Kidney glomerular epithelial cell (primary cell): ENCODE measurements around the gene PPDPF.
"Not testable (repeated sequence)": the region's sequence is repeated elsewhere in the genome, so short reads cannot be mapped to it uniquely, and the experiment has no call there.

ENCODE experiments used
- DNase-seq: peaks from one replicate; lab custom pipeline; 2025; lab: John Stamatoyannopoulos, UW

The PPDPF gene, protein sequence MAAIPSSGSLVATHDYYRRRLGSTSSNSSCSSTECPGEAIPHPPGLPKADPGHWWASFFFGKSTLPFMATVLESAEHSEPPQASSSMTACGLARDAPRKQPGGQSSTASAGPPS

DNA sequence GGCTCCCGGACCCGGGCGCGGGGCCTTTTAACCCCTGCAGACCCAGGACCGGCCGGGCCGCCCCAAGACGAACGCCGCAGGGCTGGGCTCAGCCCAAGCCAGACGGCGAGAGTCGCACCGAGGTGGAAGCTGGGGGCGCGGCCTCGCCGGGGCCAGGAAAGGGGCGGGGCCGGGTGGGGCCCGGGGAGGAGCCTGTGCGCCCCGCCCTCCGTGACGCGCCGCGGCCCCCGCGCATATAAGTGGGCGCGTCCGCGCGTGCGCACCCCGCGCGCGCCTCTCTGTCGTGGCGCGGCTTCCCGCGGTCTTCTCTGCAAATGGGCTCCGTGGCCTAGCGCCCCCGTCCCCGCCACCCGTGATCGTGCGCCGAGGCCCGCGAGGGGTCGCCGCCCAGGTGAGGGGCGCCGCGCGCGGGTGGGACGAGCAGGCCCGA, at the start of gene PPDPF:
Gene PPDPF (plus strand): TSS at position 262 of the 430 bp plus-strand sequence. CDS start 544 bp downstream, outside the sequence.
- DNase-seq: peak; percentile 35

DNA sequence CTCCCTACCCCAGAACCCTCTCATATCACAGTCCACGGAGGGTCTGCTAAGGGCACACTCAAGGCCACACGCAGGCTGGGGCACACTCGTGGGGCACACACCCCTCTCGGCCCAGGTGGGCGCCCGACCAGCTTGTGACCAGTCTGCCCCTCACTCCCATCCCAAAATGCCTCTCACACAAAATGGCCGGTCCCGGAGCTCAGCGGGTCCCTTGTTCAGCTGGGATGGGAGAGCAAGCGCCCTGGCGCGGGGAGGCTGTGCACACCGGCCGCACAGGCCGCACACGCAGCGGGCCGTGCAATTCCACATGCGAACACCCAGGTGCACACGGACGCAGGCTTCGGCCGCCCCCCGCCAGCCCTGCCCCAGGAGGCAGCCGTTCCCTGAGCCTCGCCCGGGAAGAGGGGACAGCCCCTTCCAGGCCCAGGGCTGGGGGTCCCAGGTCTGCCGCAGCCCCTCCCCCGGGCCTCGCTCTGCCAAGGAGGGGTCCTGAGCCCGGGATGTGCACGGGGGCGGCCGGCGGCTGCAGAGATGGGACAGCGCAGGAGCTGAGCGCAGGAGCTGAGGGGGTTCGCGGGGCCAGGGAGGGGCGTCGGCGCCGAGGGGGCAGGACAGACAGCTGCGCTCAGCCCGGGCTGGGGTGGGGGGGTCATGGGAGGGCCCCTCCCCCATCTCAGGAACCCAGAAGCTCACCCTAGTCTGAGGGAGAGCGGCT, 49.4 kb upstream of the PPDPF start:
- DNase-seq: no peak

DNA sequence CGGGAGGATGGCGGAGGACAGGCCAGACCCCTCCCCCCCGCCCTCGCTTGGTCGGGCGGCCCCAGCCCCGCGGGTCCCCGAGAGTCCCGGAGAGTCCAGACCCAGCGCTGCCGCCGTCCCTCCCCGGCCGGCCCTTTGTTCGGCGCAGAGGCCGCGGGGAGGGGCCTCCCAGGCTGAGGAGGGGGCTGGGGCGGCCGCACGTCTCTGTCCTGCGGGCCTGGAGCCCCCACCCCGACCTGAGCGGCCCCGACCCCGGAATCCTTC, 48.9 kb upstream of the PPDPF start:
- DNase-seq: no peak

DNA sequence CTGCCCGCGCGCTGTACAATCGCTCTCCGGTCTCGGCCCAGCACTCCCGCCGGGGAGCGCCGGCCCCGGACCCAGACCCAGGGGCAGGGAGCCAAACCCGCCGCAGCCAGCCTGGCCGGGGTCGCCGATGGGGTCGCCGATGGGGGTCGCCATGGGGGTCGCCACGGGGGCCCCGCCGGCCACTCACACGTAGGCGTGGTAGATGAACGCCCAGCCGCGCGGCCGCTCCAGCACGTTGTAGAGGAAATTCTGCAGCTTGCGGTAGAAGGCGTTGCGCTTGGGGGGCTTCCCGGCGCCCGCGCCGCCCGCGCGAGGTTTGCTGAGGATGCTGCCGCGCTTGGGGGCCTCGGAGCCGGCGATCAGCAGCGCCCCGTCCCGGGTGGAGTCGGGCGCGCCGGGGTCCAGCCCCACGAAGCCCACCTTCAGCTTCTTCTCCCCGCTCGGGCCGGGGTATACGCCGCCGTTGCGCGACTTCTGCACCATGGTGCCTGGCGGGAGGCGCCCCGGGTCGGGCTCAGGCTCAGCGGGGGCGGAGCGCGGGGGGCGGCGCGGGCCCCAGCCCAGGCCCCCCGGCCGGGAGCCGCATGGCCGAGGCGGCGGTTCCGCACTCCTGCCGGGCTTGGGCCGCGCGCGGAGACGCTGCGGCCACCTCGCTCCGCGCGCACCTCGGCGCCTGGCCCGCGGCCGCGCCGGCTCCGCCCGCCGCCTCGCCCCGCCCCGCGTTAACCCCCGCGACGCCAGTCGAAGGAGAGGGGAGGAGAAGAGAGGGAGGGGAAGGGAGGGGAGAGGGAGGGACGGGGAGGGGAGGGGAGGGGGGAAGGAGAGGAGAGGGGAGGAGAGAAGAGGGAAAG, 48.4 kb upstream of the PPDPF start, which contains the start of gene KCNQ2:
Gene KCNQ2 (minus strand): TSS at position 675 of the 851 bp plus-strand sequence. CDS start 192 bp downstream, at position 483.
- no peak for DNase-seq

DNA sequence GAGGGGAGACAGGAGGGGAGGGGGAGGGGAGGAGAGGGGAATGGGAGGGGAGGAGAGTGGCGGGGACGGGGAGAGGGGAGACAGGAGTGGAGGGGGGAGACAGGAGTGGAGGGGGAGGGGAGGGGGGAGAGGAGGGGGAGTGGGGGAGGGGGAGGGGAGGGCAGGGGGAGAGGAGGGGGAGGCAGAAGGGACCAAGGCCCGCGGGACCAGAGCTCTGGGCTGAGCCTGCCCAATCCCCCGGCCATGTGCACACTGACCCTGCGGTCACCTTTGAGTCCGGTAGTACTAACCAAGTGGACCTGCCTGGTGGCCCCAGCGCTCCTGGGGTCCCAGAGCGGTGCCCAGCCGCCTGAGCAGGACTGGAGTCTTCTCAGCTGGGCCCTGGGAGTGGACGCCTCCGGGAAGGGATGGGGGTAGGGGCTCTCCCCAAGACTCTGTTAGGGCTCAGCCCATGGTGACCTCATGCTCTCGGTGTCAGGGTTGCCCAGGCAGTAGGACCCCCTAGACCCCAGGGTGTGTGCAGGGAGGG, 47.6 kb upstream of the PPDPF start:
- no peak for DNase-seq

DNA sequence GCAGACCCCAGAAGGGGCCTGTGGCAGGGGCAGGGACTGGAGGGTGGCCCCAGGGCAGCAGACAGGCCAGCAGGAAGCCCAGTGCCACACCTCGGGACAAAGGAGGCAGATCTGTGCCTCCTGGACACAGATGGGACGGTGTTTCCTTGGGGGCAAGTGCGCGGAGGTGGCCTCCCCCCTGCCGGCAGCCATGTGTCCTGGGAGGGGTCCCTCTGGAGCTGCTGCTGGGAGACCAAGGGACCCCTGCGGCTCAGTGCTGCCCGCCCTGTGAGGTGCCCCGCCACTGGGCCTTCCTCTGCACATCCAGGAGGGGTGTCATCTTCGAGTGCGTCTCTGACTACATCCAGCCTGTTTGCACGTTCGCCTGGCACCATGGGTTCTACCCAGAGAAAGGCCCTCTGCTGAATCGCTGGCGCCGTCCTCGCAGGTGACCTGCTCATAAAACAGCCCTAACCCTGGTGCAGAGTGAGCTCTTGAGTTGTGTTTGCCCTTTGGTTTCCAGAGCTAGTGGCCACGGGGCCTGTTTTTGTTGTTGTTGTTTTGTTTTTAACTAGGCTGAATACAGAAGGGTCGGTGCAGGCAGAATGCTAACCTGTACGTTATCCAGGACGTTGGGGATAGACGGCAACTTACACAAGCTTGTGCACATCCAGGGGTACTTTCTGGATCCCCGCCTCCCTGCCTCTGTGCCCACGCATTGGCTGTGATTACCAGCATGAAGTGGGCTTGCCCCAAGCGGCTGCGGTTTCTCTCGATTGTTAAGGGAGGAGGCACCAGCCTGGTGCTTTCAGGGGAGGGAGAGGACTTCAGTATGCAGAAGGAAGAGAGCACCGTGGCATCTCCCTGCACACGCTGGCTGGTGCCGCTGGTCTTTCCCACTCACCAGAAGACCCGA, 46.8 kb upstream of the PPDPF start:
- no peak for DNase-seq

DNA sequence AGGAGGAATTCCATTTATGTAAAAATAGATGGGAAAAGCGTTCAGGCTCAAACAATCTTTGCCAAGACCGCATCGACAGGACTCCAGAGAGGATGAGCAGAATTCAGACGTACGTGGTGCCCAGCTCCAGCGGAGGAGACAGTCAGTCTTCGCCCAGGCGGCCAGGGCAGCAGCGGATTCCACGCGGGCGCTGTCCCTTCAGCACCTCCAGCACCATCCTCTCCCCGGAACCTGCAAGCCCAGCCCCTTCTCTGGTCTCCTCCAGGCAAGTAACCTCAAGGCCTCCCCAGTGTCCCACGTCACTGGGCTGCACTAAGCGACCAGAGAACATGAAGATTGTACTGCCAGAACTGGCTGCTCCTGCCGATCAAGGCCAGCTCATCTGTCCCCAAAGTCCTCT, 45.4 kb upstream of the PPDPF start:
- DNase-seq: peak; percentile 10

DNA sequence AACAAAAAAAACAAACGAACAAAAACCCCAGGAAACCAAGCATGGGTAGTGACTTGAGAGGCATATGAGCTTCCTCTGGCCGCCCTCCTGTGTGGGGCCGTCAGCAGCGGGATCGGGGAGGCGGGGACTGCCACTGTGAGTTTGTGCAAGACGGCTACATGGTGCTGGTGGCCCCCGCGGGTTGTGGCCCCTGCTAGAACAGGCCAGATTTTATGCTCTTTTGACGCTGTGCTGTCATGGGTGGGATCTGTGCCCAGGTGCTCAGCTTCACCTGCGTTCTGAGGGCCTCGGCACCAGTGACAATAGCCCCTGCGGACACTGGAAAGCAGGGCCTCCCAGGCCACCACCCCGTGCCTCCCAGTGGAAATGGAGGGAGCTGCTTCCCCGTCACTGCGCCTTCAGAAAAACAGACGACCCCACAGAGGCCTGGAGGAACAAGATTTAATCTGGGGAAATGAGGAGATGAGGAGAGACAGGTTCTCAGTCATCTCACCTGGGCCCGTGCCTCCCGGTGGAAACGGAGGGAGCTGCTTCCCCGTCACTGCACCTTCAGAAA, 43.4 kb upstream of the PPDPF start:
- DNase-seq: no peak

DNA sequence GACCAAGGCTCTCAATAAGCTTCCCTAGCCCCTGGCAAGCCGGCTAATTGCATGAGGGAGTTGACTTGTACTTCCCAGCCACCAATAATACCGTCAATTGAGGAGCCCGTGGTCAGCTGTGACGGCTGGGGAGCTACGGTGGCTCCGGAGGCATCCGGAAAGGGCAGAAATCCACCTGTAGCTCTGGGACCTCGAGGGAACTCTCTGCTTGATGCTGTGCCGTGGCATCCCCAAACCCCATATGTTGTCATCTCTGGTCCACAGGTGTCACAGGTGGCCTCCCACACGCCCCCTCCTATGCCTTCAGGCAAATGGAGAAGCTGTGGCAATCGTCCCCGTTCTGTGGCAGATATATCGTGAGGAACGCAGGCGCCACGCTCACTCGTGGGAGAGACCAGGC, 42.6 kb upstream of the PPDPF start:
- DNase-seq: no peak

DNA sequence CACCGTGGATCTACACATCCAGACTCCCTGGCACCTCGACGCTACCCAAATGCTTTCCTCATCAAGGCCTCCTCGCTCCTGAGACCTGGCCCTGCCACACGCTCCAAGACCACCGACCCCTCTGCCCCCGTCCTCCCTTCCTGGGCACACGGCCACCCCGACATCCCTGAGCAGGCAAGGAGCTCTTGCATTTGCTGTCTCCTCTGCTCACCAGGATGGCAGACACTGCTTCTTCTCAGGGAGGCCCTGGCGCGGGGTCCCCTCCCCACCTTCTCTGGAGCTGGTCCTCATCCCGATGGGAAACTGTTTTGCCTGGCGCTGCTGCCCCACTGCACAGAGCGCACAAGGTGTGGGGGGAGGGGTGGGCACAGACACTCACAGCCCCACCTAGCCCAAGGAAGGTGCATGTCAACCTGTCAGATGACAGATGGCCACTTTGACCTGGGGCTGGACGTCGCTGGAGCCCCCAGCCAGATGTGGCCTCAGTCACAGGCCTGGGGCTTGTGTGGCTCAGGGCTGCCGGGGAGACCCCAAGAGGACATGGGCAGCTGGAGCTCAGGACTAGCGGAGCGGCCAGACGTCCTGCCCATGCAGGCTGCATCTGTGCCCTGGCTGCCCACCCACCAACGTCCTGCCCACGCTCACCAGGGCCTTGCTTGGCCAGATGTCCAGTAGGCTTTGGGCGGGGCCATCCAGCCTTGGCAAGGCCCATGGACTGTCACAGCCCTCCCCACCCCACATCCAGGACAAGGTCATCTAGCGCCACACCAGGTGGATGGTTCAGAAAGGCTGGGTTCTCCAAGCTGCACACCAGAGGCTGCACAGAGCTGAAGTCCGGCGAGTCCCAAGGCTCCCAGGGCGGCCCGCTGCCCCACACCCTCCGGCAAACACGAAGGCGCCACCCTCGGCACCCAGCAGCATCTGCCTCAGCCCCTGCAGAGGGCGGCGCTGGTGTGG, 41.9 kb upstream of the PPDPF start:
- DNase-seq: no peak

DNA sequence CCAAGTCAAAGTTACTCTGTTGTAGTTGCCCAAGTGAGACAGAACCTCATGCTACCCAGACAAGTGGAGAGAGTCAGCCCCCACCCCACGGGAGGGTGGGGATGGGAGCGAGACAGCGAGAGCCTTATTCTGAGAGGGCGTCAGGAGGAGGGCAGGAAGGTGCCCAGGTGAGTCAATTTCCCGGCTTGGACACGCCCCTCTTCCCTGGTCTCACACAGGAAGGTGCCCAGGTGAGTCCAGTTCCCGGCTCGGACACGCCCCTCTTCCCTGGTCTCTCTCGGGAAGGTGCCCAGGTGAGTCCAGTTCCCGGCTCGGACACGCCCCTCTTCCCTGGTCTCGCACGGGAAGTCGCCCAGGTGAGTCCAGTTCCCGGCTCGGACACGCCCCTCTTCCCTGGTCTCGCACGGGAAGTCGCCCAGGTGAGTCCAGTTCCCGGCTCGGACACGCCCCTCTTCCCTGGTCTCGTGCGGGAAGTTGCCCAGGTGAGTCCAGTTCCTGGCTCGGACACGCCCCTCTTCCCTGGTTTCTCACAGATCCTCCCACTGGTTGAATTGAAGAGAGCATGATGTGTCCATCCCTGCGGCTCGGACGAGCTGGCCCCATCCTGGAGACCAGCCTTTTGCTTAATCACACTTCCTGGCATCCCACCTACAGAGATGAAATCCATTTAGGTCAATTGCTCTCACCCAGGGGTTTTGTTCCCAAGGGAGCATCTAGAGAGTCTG, 40.7 kb upstream of the PPDPF start:
- not testable (repeated sequence) for DNase-seq

DNA sequence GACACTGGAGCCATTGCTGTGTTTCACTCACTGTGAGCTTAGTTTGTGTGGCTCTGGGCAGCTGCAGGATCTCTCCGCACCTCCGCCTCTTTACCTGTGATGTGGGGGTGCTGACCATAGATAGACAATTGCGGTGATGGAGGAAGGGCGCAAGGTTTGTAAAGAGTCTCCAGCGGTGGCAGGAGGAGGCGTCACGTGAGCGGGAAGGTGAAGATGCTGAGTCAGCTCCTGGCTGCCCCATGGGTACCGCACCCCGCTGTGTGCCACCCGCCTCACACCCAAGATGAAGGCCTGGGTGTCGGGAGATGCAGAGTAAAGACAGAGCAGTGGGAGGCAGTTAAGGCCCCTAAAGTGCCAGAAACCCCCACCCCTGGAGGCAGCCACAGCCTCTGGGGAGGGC, 39.1 kb upstream of the PPDPF start:
- DNase-seq: no peak

DNA sequence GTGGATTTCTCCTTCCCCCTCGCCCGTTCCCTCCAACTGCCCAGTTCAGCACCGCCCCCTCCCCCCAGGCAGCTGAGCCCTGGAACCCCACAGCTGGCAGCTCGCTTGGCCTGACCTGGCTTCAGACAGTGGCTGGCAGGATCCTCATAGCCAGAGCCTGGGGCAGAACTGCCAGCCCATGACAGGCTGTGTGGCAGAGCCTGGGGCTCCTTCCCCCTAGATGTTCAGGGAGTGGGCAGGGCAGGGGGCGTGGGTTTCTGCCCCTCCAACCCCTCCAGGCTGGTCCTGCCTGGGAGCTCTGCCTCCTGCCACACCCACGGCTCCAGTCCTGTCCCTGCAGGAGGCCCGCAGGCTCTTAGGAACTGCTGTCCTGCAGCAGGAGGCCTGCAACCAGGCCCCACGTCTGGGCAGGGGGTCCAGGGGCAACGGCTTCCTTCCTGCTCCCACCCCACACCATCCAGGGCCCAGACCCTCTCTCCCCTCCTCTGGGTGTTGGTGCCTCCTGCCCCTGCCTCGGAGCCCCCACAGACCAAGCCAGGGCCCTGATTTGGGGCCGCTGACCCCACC, 38.5 kb upstream of the PPDPF start:
- no peak for DNase-seq

DNA sequence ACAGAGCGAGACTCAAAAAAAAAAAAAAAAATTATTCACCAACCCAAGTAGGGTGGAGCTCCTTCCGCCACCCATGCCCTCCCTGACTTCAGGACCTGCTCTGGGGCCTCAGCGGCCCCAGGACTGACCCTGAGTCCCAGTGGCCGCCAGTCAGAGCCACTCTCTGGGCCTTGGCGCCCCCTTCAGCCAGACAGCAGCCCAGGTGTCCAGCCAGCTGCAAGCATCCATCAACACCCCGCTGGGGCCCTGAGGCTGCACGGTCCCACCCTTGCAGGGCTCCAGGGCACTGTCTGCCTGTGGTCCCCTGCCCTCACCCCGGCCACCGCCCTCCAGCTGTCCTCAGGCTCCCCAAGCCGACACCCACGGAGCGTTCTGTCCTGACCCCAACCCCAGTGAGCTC, 36.7 kb upstream of the PPDPF start:
- DNase-seq: no peak

DNA sequence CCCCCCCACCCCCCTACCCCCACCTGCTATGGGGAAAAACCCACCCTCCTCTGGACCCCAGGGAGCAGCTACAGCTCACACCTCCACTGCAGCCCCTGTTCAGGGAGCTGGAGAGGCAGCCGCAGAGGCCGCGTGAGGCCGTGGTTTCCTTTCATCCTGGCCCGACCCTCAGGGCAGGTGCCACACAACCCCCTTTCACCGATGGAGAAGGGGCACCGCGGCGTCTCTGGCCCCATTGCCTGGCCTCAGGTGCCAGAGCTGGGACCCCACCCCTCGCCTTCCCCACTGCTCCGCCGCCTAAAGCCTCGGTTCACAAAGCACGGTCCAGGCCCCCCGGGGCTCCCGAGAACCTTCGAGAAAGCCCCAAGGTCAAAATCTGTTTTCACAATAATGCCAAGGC, 36.3 kb upstream of the PPDPF start:
- DNase-seq: no peak

DNA sequence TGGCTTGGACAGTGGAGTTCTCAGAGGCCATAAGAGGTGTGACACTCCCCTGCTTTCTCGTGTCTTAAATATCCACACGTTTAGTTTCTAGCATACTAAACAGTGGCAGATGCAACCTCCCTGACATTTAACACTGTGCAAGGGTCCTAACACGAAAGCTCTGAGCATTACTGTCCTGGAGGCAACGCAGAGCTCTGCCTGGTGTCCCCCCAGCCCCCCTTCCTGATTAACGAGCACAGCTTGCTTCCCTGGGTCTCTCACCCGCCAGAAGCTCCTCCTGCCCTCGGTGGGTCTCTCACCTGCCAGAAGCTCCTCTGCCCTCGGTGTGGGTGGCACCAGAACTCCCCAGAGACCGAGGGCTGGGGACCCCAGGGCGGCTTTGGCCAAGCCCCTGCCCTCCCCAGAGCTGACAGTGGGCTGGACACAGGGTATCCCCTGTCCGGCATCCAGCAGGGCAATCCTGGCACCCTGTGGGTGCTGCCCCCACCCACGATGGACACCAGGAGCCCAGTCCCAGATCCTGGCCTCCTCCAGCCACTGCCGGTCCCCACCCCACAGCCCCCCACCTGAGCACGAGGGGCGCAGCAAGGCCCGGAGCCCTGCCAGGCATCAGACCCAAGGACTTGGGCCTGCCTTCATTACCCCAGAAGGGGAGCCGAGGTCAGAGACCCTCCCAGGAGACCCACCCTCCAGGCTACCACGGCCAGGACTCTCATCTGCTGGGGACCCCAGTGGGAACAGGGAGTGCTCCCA, 35.7 kb upstream of the PPDPF start:
- no peak for DNase-seq

DNA sequence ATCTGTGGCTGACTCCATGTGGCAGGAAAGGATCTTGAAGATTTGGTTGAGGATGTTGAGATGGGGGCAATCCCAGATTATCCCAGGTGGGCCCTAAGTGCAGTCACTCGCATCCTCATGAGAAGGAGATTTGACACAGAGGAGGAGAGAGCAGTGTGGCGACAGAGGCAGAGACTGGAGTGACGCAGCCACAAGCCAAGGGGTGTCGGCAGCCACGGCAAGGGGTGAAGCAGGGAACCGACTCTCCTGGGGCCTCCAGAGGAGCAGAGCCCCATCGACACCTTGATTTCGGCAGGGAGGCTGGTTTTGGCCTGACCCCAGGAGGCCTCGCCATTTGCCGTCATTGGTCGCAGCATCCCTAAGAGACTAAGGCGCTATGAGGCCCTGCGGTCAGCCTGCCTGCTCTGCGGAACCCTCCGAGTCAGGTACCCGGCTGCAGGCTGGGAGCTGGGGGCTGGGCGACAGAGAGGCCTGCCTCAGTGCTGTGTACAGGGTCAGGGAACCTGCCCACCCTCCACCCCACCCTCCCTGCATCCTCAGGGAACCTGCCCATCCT, 34.2 kb upstream of the PPDPF start:
- DNase-seq: no peak

DNA sequence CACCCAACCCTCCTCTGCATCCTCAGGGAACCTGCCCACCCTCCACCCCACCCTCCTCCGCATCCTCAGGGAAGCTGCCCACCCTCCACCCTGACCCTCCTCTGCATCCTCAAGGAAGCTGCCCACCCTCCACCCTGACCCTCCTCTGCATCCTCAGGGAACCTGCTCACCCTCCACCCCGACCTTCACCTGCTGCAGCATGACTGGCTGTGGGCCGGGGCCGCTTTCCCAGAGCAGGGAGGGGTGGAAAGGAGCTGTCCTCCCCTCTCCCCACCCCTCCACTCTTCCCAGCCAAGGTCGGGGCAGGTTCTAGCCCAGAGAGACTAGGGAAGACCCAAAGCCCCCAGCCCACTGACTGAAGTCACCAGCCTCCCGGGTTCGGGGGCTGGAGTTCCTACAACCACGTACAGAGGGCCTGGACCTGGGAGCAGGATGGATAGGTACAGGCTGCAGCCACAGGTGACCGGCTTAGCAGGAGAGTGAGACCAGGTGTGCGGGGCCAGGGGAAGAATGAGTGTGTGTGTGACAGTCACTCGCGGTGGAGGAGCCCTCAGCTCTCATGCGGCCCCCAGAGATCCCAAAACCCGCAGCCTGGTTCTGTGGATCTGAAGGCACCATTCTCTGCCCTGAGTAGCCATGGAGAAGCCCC, 33.3 kb upstream of the PPDPF start:
- no peak for DNase-seq
